IMR-90 (cell line): Measurements from ENCODE around the gene LZTS3. TPM values are rescaled to one million over a fixed set of nuclear protein-coding genes. Genes with fewer than 3 reads are reported as not detected.
A peak's percentile ranks its signal among the peaks of the same experiment; 100 is the strongest.

Experiments used
- ATAC-seq: fragments of 200-7000 bp; cut with Tn5 transposase; 2 replicates; pipeline ENCODE4 v1.9.1; 2020; ENCODE audit warnings: low read depth, mild to moderate bottlenecking, moderate library complexity
- BruUV-seq: library from RNA; stranded (reverse); fragments of 400-500 nt; replicated peaks from 2 replicates; lab custom pipeline; 2021; lab: Mats Ljungman, UMichigan
- CTCF ChIA-PET: fragments of 300-600 bp; formaldehyde crosslinking; extraction: SDS; loops from one replicate; lab custom pipeline; 2021; ENCODE audit warnings: antibody characterized with exemption; lab: Yijun Ruan, JAX
- POLR2A ChIA-PET: fragments of 300-600 bp; sonication (Branson Sonifier 250); formaldehyde crosslinking; loops from one replicate; lab custom pipeline; 2022; ENCODE audit warnings: antibody characterized with exemption; ENCODE audit not compliant: unreplicated experiment; lab: Charles Lee
- DNase-seq: peaks from one replicate; pipeline ENCODE4 v3.0.0; 2013
- H2AFZ ChIP-seq: replicated peaks from 2 replicates; pipeline ENCODE3; 2013; ENCODE audit warnings: low read length, mild to moderate bottlenecking; ENCODE audit not compliant: poor library complexity
- H2AK5ac ChIP-seq: 2 replicates; pipeline ENCODE4 v1.6.1; 2013; ENCODE audit warnings: low read depth, low read length, inconsistent platforms
- H2AK9ac ChIP-seq: replicated peaks from 2 replicates; pipeline ENCODE3; 2013; ENCODE audit warnings: mild to moderate bottlenecking, low read depth, low read length, moderate library complexity; ENCODE audit not compliant: poor library complexity
- H2BK120ac ChIP-seq: 2 replicates; pipeline ENCODE4 v1.6.1; 2013; ENCODE audit warnings: low read depth, low read length, inconsistent platforms
- H2BK15ac ChIP-seq: 3 replicates; pipeline ENCODE4 v1.6.1; 2013; ENCODE audit warnings: low read depth, low read length, inconsistent platforms
- H2BK20ac ChIP-seq: 2 replicates; pipeline ENCODE4 v1.6.1; 2013; ENCODE audit warnings: low read depth, mild to moderate bottlenecking, inconsistent platforms, low read length, moderate library complexity
- H2BK5ac ChIP-seq: 2 replicates; pipeline ENCODE4 v1.6.1; 2013; ENCODE audit warnings: mild to moderate bottlenecking, low read depth, low read length, inconsistent platforms; ENCODE audit not compliant: poor library complexity, severe bottlenecking
- H3K14ac ChIP-seq: replicated peaks from 2 replicates; pipeline ENCODE4 v1.6.1; 2013; ENCODE audit warnings: low read depth, low read length, inconsistent platforms
- H3K18ac ChIP-seq: 2 replicates; pipeline ENCODE4 v1.6.1; 2013; ENCODE audit warnings: low read depth, low read length, control low read depth
- H3K23ac ChIP-seq: 2 replicates; pipeline ENCODE4 v1.6.1; 2013; ENCODE audit warnings: low read depth, low read length, inconsistent platforms
- H3K27ac ChIP-seq: 2 replicates; pipeline ENCODE4 v1.5.1; 2013; ENCODE audit warnings: mild to moderate bottlenecking, control low read depth, low read length; ENCODE audit not compliant: insufficient read depth
- H3K27me3 ChIP-seq: 2 replicates; pipeline ENCODE4 v1.6.1; 2013; ENCODE audit warnings: low read length; ENCODE audit not compliant: control insufficient read depth, insufficient read depth
- H3K36me3 ChIP-seq: 2 replicates; pipeline ENCODE4 v1.6.1; 2013; ENCODE audit warnings: low read length, mixed read lengths; ENCODE audit not compliant: control insufficient read depth, insufficient read depth
- H3K4ac ChIP-seq: 2 replicates; pipeline ENCODE4 v1.6.1; 2013; ENCODE audit warnings: low read depth, low read length, inconsistent platforms
- H3K4me1 ChIP-seq: 2 replicates; pipeline ENCODE4 v1.6.1; 2013; ENCODE audit warnings: low read length, mixed read lengths; ENCODE audit not compliant: control insufficient read depth, insufficient read depth
- H3K4me2 ChIP-seq: 2 replicates; pipeline ENCODE4 v1.6.1; 2013; ENCODE audit warnings: low read depth, mild to moderate bottlenecking, control low read depth, low read length, moderate library complexity
- H3K4me3 ChIP-seq: 2 replicates; pipeline ENCODE4 v1.5.1; 2013; ENCODE audit warnings: low read depth, mild to moderate bottlenecking, control low read depth, low read length, moderate library complexity; ENCODE audit not compliant: insufficient read depth
- H3K56ac ChIP-seq: 2 replicates; pipeline ENCODE4 v1.6.1; 2013; ENCODE audit warnings: low read length, inconsistent platforms; ENCODE audit not compliant: insufficient read depth; ENCODE audit errors: extremely low read depth
- H3K79me1 ChIP-seq, 2 experiments: 2 replicates each; pipeline ENCODE4 v1.6.1; 2013; ENCODE audit warnings: low read length in 2 of 2, inconsistent platforms in 1 of 2, low read depth in 1 of 2
- H3K9ac ChIP-seq: 2 replicates; pipeline ENCODE4 v1.6.1; 2013; ENCODE audit warnings: low read depth, low read length, control low read depth
- H3K9me1 ChIP-seq: 2 replicates; pipeline ENCODE4 v1.6.1; 2013; ENCODE audit warnings: low read length, inconsistent platforms; ENCODE audit not compliant: insufficient read depth
- H3K9me3 ChIP-seq: 2 replicates; pipeline ENCODE4 v1.6.1; 2013; ENCODE audit warnings: low read length; ENCODE audit not compliant: control insufficient read depth, insufficient read depth
- H4K20me1 ChIP-seq: 2 replicates; pipeline ENCODE4 v1.6.1; 2013; ENCODE audit warnings: low read length, inconsistent platforms; ENCODE audit not compliant: insufficient read depth
- H4K5ac ChIP-seq: 2 replicates; pipeline ENCODE4 v1.6.1; 2013; ENCODE audit warnings: mild to moderate bottlenecking, low read depth, low read length, control low read depth
- H4K8ac ChIP-seq, 2 experiments: 2 replicates each; pipeline ENCODE4 v1.6.1; 2013; ENCODE audit warnings: low read depth in 2 of 2, low read length in 2 of 2, control low read depth in 1 of 2, inconsistent platforms in 1 of 2
- H4K91ac ChIP-seq: 2 replicates; pipeline ENCODE4 v1.6.1; 2013; ENCODE audit warnings: low read depth, low read length, inconsistent platforms; ENCODE audit not compliant: insufficient read depth
- BHLHE40 ChIP-seq: fragments of 150-350 bp; IDR thresholded peaks from 2 replicates; pipeline ENCODE4 v1.6.1; 2016; ENCODE audit warnings: mild to moderate bottlenecking, low read depth, low read length
- CEBPB ChIP-seq: IDR thresholded peaks from 2 replicates; pipeline ENCODE4 v1.6.1; 2012; ENCODE audit warnings: low read depth, low read length, improper control_type of control experiment
- FOS ChIP-seq: fragments of 150-350 bp; IDR thresholded peaks from 2 replicates; pipeline ENCODE4 v1.6.1; 2016; ENCODE audit warnings: low read depth, low read length
- MAFK ChIP-seq: IDR thresholded peaks from 2 replicates; pipeline ENCODE4 v1.6.1; 2012; ENCODE audit warnings: low read depth, low read length, improper control_type of control experiment
- MXI1 ChIP-seq: IDR thresholded peaks from 2 replicates; pipeline ENCODE4 v1.6.1; 2012; ENCODE audit warnings: low read depth, mild to moderate bottlenecking, low read length, moderate library complexity, borderline replicate concordance
- NFE2L2 ChIP-seq: fragments of 150-350 bp; IDR thresholded peaks from 2 replicates; pipeline ENCODE4 v1.6.1; 2016; ENCODE audit warnings: low read depth, mild to moderate bottlenecking, low read length
- RAD21 ChIP-seq: IDR thresholded peaks from 2 replicates; pipeline ENCODE4 v1.6.1; 2012; ENCODE audit warnings: low read length, improper control_type of control experiment
- RCOR1 ChIP-seq: IDR thresholded peaks from 2 replicates; pipeline ENCODE4 v1.6.1; 2012; ENCODE audit warnings: mild to moderate bottlenecking, low read length, improper control_type of control experiment; ENCODE audit not compliant: insufficient replicate concordance
- RFX5 ChIP-seq: IDR thresholded peaks from 2 replicates; pipeline ENCODE4 v1.8.0; 2012; ENCODE audit warnings: low read depth, mild to moderate bottlenecking, low read length, moderate library complexity
- whole genome bisulfite sequencing, 2 experiments: methylation state at CpG; one replicate each; pipeline versions ENCODE4 v1.1.5 to v1.1.7; 2013; ENCODE audit warnings: missing lambda C conversion rate in 2 of 2; ENCODE audit not compliant: insufficient read length in 1 of 2; ENCODE audit errors: extremely low coverage in 2 of 2; 5-methylcytosine and 5-hydroxymethylcytosine counted together
- dilution Hi-C: fragments of 300-500 bp; cut with HindIII; formaldehyde crosslinking; loops from one replicate; pipeline ENCODE4 v1.14.3; 2018; ENCODE audit warnings: low sequenced_read_pairs; ENCODE audit not compliant: unreplicated experiment
- in situ Hi-C: fragments of 300-500 bp; cut with MboI; formaldehyde crosslinking; loops from 3 replicates; pipeline ENCODE4 v1.14.3; 2019; ENCODE audit warnings: low sequenced_read_pairs, inconsistent platforms, mixed read lengths
- intact Hi-C: fragments of 100-400 bp; cut with micrococcal nuclease; formaldehyde crosslinking; loops from 2 replicates; pipeline ENCODE4 v1.10.0; 2022
- polyA plus RNA-seq, 3 experiments: library from polyadenylated mRNA; depleted of rRNA; stranded (reverse); fragments of >200 nt; gene quantifications; 2 replicates each; pipeline ENCODE4 v1.2.3, GENCODE V29; 2012; ENCODE audit warnings: low replicate concordance in 1 of 3
- total RNA-seq: library from RNA; depleted of rRNA; stranded (reverse); fragments of >200 nt; gene quantifications from 2 replicates; pipeline ENCODE4 v1.2.3, GENCODE V29; 2012
- TF ChIP-seq, protein P1 (sequence below): fragments of 150-350 bp; IDR thresholded peaks from 2 replicates; pipeline ENCODE4 v1.6.1; 2017; ENCODE audit warnings: mild to moderate bottlenecking, antibody characterized with exemption, low read length, low read depth

The LZTS3 gene
- total and polyA plus RNA-seq, 2 of the 4 experiments (the other 2 are of a cell fraction), result 1.4 to 3.2 TPM

GRCh38 chr20:3177746-3178485 is 4.6 kb upstream of the LZTS3 start:
- no peak overlapping the region for H3K14ac ChIP-seq
- H4K20me1 ChIP-seq, result no peaks in the 10 kb centered on the region
- POLR2A ChIA-PET, result no interaction called here
- no peak overlapping the region for H4K8ac ChIP-seq
- H2AK9ac ChIP-seq, result no peak overlapping the region
- no peak overlapping the region for H4K91ac ChIP-seq
- H2AFZ ChIP-seq, result peak overlapping the region; percentile 49
- H3K9me1 ChIP-seq, result no peaks in the 10 kb centered on the region
- no peak overlapping the region for H3K9ac ChIP-seq
- H3K36me3 ChIP-seq, result no peaks in the 10 kb centered on the region
- H2BK20ac ChIP-seq, result no peak overlapping the region
- CTCF ChIA-PET, result no interaction called here
- no peak overlapping the region for H3K27ac ChIP-seq
- intact Hi-C loops (no loop called here), in situ Hi-C loops (no loop called here), dilution Hi-C loops (no loop called here)
- no peaks in the 10 kb centered on the region for H3K27me3 ChIP-seq
- WGBS, 2 experiments, result 80% methylated on average over 1 of the region's 8 CpGs; no CpG with 5 or more reads in 1 of the 2 experiments
- ATAC-seq (no peak), DNase-seq (no peak)
- H3K56ac ChIP-seq, result no peak overlapping the region
- no peaks in the 10 kb centered on the region for H3K9me3 ChIP-seq
- no peak overlapping the region for H2BK15ac ChIP-seq
- H3K18ac ChIP-seq, result no peak overlapping the region
- no peak overlapping the region for H2BK5ac ChIP-seq
- H2AK5ac ChIP-seq, result no peak overlapping the region
- H3K4me2 ChIP-seq, result no peak overlapping the region
- 0 out of 2 replicates have a peak overlapping the region, but pooled peaks have one; percentile 20 for H3K23ac ChIP-seq
- BruUV-seq, result no TSS peak
- H4K5ac ChIP-seq, result no peak overlapping the region
- H3K4ac ChIP-seq, result no peak overlapping the region
- TF ChIP-seq CEBPB (no peak), RAD21 (no peak), MAFK (no peak), RCOR1 (no peak), NFE2L2 (no peak), MXI1 (no peak), RFX5 (no peak), FOS (no peak), BHLHE40 (no peak)
- TF ChIP-seq, protein P1, sequence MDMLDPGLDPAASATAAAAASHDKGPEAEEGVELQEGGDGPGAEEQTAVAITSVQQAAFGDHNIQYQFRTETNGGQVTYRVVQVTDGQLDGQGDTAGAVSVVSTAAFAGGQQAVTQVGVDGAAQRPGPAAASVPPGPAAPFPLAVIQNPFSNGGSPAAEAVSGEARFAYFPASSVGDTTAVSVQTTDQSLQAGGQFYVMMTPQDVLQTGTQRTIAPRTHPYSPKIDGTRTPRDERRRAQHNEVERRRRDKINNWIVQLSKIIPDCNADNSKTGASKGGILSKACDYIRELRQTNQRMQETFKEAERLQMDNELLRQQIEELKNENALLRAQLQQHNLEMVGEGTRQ, result no peak
- H3K4me3 ChIP-seq, result no peak overlapping the region
- H3K4me1 ChIP-seq, result no peaks in the 10 kb centered on the region; the same call in 1 of the 2 replicates
- no peak overlapping the region for H2BK120ac ChIP-seq
- peaks cover 0 to 8% of the 10 kb centered on the region in 2 experiments; a peak in 2 of 4 replicates for H3K79me1 ChIP-seq
